ENCODE results near the gene DRC7.

DNA sequence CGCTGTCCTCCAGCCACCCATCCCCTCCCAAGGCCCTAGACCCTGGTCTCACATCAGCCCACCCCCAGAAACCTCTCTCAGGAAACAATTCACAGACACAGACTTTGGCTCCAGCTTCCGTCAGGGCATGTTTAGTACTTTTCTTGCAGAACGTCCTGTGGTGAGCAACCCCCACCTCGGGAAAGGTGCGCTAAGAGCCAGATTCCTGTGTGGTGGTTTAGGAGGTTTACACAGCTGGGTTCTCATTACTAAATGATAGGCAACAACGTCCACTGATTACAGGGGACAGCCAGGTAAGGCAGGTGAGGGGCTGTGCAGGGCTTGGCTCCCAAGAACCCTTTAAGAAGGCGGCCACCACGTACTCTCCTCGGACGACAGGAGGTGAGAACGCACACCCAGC, 78.4 kb downstream of the DRC7 start:
- TF ChIP-seq, protein P1, sequence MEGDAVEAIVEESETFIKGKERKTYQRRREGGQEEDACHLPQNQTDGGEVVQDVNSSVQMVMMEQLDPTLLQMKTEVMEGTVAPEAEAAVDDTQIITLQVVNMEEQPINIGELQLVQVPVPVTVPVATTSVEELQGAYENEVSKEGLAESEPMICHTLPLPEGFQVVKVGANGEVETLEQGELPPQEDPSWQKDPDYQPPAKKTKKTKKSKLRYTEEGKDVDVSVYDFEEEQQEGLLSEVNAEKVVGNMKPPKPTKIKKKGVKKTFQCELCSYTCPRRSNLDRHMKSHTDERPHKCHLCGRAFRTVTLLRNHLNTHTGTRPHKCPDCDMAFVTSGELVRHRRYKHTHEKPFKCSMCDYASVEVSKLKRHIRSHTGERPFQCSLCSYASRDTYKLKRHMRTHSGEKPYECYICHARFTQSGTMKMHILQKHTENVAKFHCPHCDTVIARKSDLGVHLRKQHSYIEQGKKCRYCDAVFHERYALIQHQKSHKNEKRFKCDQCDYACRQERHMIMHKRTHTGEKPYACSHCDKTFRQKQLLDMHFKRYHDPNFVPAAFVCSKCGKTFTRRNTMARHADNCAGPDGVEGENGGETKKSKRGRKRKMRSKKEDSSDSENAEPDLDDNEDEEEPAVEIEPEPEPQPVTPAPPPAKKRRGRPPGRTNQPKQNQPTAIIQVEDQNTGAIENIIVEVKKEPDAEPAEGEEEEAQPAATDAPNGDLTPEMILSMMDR (IDR thresholded peaks at IDR 0.05): no peak
- no peak for TF ChIP-seq ZFX (IDR thresholded peaks at IDR 0.05; ENCODE audit: borderline replicate concordance)

All from 22Rv1 (cell line).